A549 (cell line): Measurements from ENCODE around the gene TTC12. TPM values are rescaled to one million over a fixed set of nuclear protein-coding genes. Genes with fewer than 3 reads are reported as not detected.

Experiments
- ATAC-seq, 2 experiments: fragments of 200-7000 bp in 1 of 2; fragments of >200 bp in 1 of 2; cut with Nextera tagmentation in 1 of 2; cut with Tn5 transposase in 1 of 2; 3 replicates each; pipeline versions ENCODE4 v1.8.0 to v1.9.1; 2018 to 2020; ENCODE audit warnings: mild to moderate bottlenecking in 1 of 2, moderate library complexity in 1 of 2
- CTCF ChIA-PET: fragments of 300-600 bp; sonication (Branson Sonifier 250); formaldehyde crosslinking; extraction: SDS; loops from one replicate; lab custom pipeline; 2021; ENCODE audit warnings: antibody characterized with exemption, inconsistent platforms; lab: Yijun Ruan, JAX
- POLR2A ChIA-PET: fragments of 350-600 bp; formaldehyde crosslinking; extraction: SDS; loops from one replicate; lab custom pipeline; 2021; ENCODE audit warnings: antibody characterized with exemption, inconsistent platforms; lab: Yijun Ruan, JAX
- DNase-seq, 2 experiments: peaks; one replicate each; pipeline versions ENCODE4 v3.0.0 to v3.0.0-alpha.2; 2011 to 2016; ENCODE audit warnings: low read depth in 1 of 2, low spot score in 1 of 2
- FAIRE-seq: peaks from 2 replicates; lab custom pipeline; 2011; peaks lifted over from hg19 to GRCh38; lab: Jason Lieb, UNC
- H3K27ac ChIP-seq, 2 experiments: fragments of >200 bp; sonication (Bioruptor Twin); formaldehyde crosslinking; 3 replicates each; pipeline ENCODE4 v1.5.1; 2016 to 2017
- H3K4me1 ChIP-seq: fragments of >200 bp; sonication (Bioruptor Twin); formaldehyde crosslinking; 3 replicates; pipeline ENCODE4 v1.6.1; 2016
- H3K4me2 ChIP-seq: fragments of >200 bp; sonication (Bioruptor Twin); formaldehyde crosslinking; 3 replicates; pipeline ENCODE4 v1.6.1; 2016
- H3K4me3 ChIP-seq: fragments of >200 bp; sonication (Bioruptor Twin); formaldehyde crosslinking; 3 replicates; pipeline ENCODE4 v1.5.1; 2016
- H3K9me3 ChIP-seq: fragments of >200 bp; sonication (Bioruptor Twin); formaldehyde crosslinking; 3 replicates; pipeline ENCODE4 v1.6.1; 2016
- BHLHE40 ChIP-seq: IDR thresholded peaks from 2 replicates; pipeline ENCODE4 v1.6.1; 2012; ENCODE audit warnings: low read depth, low read length, inconsistent platforms
- CBX2 ChIP-seq: fragments of 200-600 bp; sonication (generic); IDR thresholded peaks from 2 replicates; pipeline ENCODE4 v1.6.1; 2016; ENCODE audit warnings: low read depth, mild to moderate bottlenecking, borderline replicate concordance
- CBX8 ChIP-seq: fragments of 200-600 bp; sonication (generic); IDR thresholded peaks from 2 replicates; pipeline ENCODE4 v1.6.1; 2016
- CEBPB ChIP-seq, 2 experiments: fragments of >200 bp in 1 of 2; sonication (Bioruptor Twin) in 1 of 2; formaldehyde crosslinking in 1 of 2; IDR thresholded peaks; 2 replicates each; pipeline ENCODE4 v1.6.1; 2012 to 2016
- EP300 ChIP-seq, 2 experiments: fragments of >200 bp; sonication (Bioruptor Twin); formaldehyde crosslinking; IDR thresholded peaks; 2 replicates in 1 of 2; 3 replicates in 1 of 2; pipeline ENCODE4 v1.6.1; 2016 to 2017
- GATA3 ChIP-seq: IDR thresholded peaks from 2 replicates; pipeline ENCODE4 v1.6.1; 2012; ENCODE audit warnings: borderline replicate concordance
- HDAC2 ChIP-seq: fragments of 200-600 bp; sonication (generic); IDR thresholded peaks from 2 replicates; pipeline ENCODE4 v1.6.1; 2016
- HOXB13 ChIP-seq: fragments of 250-450 bp; sonication (Bioruptor Pico); IDR thresholded peaks from 2 replicates; pipeline ENCODE4 v1.5.0; 2020; ENCODE audit warnings: low read depth, mild to moderate bottlenecking, moderate library complexity
- HOXB5 ChIP-seq: fragments of 250-450 bp; sonication (Bioruptor Pico); IDR thresholded peaks from 2 replicates; pipeline ENCODE4 v1.5.0; 2020; ENCODE audit warnings: mild to moderate bottlenecking, moderate library complexity
- MYC ChIP-seq: IDR thresholded peaks from 2 replicates; pipeline ENCODE4 v1.6.1; 2012; ENCODE audit warnings: mild to moderate bottlenecking, inconsistent platforms, low read length, improper control_type of control experiment, borderline replicate concordance
- NFE2L2 ChIP-seq: fragments of 150-350 bp; conservative IDR thresholded peaks from 2 replicates; pipeline ENCODE4 v1.6.1; 2014; ENCODE audit warnings: low read length
- NR3C1 ChIP-seq: fragments of >200 bp; sonication (Bioruptor Twin); formaldehyde crosslinking; IDR thresholded peaks from 3 replicates; pipeline ENCODE4 v1.6.1; 2017
- POLR2A ChIP-seq: IDR thresholded peaks from 2 replicates; pipeline ENCODE4 v1.6.1; 2012; ENCODE audit warnings: mild to moderate bottlenecking, low read length
- POLR2AphosphoS2 ChIP-seq: conservative IDR thresholded peaks from 2 replicates; pipeline ENCODE4 v1.6.1; 2012; ENCODE audit warnings: low read length, improper control_type of control experiment, inconsistent platforms
- RARB ChIP-seq: fragments of 250-450 bp; sonication (Bioruptor Pico); IDR thresholded peaks from 2 replicates; pipeline ENCODE4 v1.8.0; 2021; ENCODE audit warnings: mild to moderate bottlenecking, moderate library complexity
- RCOR1 ChIP-seq: fragments of 150-350 bp; IDR thresholded peaks from 2 replicates; pipeline ENCODE4 v1.6.1; 2014; ENCODE audit warnings: antibody characterized with exemption, low read length, low read depth
- RFX5 ChIP-seq: fragments of 450-650 bp; IDR thresholded peaks from 2 replicates; pipeline ENCODE4 v1.7.1; 2014; ENCODE audit warnings: antibody characterized with exemption, mild to moderate bottlenecking, moderate library complexity
- SMC3 ChIP-seq: fragments of >200 bp; sonication (Bioruptor Twin); formaldehyde crosslinking; IDR thresholded peaks from 3 replicates; pipeline ENCODE4 v1.6.1; 2018; ENCODE audit warnings: inconsistent platforms
- SREBF2 ChIP-seq: fragments of 450-650 bp; IDR thresholded peaks from 2 replicates; pipeline ENCODE4 v1.6.1; 2014; ENCODE audit warnings: mild to moderate bottlenecking, moderate library complexity
- ZC3H11A ChIP-seq: fragments of 450-650 bp; IDR thresholded peaks from 2 replicates; pipeline ENCODE4 v1.6.1; 2014; ENCODE audit warnings: antibody characterized with exemption, mild to moderate bottlenecking
- ZFP36 ChIP-seq: fragments of 450-650 bp; IDR thresholded peaks from 2 replicates; pipeline ENCODE4 v1.6.1; 2014; ENCODE audit warnings: borderline replicate concordance; ENCODE audit not compliant: partially characterized antibody
- WGBS: methylation state at CpG from one replicate; pipeline ENCODE4 v1.1.6; 2017; ENCODE audit errors: missing lambda C conversion rate; 5-methylcytosine and 5-hydroxymethylcytosine counted together
- polyA plus RNA-seq, 4 experiments: library from polyadenylated mRNA; depleted of rRNA in 3 of 4; stranded (reverse); fragments of >200 nt; fragmentation: RNase III in 1 of 4; extraction: RNeasy Plus Mini Kit Qiagen cat#74134 plus additional on column Dnase treatment in 1 of 4; gene quantifications; 2 replicates in 3 of 4; 3 replicates in 1 of 4; pipeline ENCODE4 v1.2.3, GENCODE V29; 2011 to 2017
- TF ChIP-seq, protein P1 (sequence below): fragments of >200 bp; sonication (Bioruptor Twin); formaldehyde crosslinking; IDR thresholded peaks from 2 replicates; pipeline ENCODE4 v1.6.1; 2016
- TF ChIP-seq, protein P2 (sequence below): IDR thresholded peaks from 2 replicates; pipeline ENCODE4 v1.6.1; 2012; ENCODE audit warnings: low read depth, borderline replicate concordance
- TF ChIP-seq, protein P3 (sequence below): fragments of 150-350 bp; IDR thresholded peaks from 2 replicates; pipeline ENCODE4 v1.6.1; 2014; ENCODE audit warnings: low read depth, mild to moderate bottlenecking, low read length
- TF ChIP-seq, protein P4 (sequence below): fragments of 250-450 bp; sonication (Bioruptor Pico); IDR thresholded peaks from 2 replicates; pipeline ENCODE4 v1.5.0; 2020; ENCODE audit warnings: low read depth, mild to moderate bottlenecking, moderate library complexity
- TF ChIP-seq, protein P5 (sequence below): fragments of 250-450 bp; sonication (Bioruptor Pico); IDR thresholded peaks from 2 replicates; pipeline ENCODE4 v1.5.0; 2021; ENCODE audit warnings: mild to moderate bottlenecking, moderate library complexity, borderline replicate concordance

Gene TTC12
- polyA plus RNA-seq, 2 of the 4 experiments (the other 2 are of a cell fraction) = 5.9 to 13.5 TPM

DNA sequence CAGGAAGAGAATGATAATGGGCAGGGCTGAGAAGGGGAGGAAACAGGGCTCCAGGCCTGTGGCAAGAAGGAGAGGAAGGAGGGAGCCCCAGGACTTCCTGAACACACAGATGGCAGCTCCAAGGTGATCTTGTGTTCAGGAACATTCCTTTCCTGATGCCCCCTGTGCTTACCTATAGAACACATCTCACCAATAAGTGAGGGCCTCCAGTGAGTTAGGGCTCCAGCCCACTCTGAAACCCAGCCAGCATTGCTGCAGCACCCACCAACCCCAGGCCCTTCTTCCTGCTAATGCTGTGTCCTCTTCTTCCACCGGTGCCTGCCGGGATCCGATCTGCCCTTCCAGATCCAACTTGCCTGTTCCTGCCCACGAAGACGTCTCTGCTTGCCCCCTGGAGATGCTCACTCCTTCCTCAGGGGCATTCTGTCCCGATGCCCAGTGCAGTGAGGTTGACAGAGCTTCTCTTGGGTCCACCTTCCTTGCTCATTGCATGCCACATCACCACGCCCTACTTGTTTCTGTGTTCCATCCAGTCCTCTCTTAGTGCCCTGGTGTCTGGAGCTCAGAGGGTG lies 90.6 kb downstream of the TTC12 start:
- POLR2A ChIA-PET = no interaction called here
- H3K4me3 ChIP-seq = no peak overlapping the region
- no peak for ATAC-seq
- no peak for DNase-seq
- H3K27ac ChIP-seq = no peak overlapping the region
- WGBS = 31% methylated on average over 7 of the region's 7 CpGs
- TF ChIP-seq SMC3 = no peak
- TF ChIP-seq NFE2L2 = no peak
- no peak for TF ChIP-seq GATA3
- TF ChIP-seq POLR2AphosphoS2 = no peak
- TF ChIP-seq RFX5 = no peak
- no peak for TF ChIP-seq EP300 (IDR thresholded peaks at IDR 0.05)
- no peak for TF ChIP-seq RARB (CRISPR knock-in tag)
- no peak for TF ChIP-seq HOXB5 (CRISPR knock-in tag)
- TF ChIP-seq CEBPB (IDR thresholded peaks at IDR 0.05) = no peak
- TF ChIP-seq, protein P1, sequence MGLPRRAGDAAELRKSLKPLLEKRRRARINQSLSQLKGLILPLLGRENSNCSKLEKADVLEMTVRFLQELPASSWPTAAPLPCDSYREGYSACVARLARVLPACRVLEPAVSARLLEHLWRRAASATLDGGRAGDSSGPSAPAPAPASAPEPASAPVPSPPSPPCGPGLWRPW = no peak
- TF ChIP-seq NR3C1 = no peak
- TF ChIP-seq, protein P2, sequence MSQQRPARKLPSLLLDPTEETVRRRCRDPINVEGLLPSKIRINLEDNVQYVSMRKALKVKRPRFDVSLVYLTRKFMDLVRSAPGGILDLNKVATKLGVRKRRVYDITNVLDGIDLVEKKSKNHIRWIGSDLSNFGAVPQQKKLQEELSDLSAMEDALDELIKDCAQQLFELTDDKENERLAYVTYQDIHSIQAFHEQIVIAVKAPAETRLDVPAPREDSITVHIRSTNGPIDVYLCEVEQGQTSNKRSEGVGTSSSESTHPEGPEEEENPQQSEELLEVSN = no peak
- TF ChIP-seq SREBF2 = no peak
- TF ChIP-seq, protein P3, sequence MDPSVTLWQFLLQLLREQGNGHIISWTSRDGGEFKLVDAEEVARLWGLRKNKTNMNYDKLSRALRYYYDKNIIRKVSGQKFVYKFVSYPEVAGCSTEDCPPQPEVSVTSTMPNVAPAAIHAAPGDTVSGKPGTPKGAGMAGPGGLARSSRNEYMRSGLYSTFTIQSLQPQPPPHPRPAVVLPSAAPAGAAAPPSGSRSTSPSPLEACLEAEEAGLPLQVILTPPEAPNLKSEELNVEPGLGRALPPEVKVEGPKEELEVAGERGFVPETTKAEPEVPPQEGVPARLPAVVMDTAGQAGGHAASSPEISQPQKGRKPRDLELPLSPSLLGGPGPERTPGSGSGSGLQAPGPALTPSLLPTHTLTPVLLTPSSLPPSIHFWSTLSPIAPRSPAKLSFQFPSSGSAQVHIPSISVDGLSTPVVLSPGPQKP = no peak
- TF ChIP-seq, all 56 proteins: peak for 0
- FAIRE-seq = no peak
- H3K4me2 ChIP-seq = no peak overlapping the region
- H3K9me3 ChIP-seq = no peaks in the 10 kb centered on the region
- no peaks in the 10 kb centered on the region for H3K4me1 ChIP-seq
- CTCF ChIA-PET = no interaction called here

DNA sequence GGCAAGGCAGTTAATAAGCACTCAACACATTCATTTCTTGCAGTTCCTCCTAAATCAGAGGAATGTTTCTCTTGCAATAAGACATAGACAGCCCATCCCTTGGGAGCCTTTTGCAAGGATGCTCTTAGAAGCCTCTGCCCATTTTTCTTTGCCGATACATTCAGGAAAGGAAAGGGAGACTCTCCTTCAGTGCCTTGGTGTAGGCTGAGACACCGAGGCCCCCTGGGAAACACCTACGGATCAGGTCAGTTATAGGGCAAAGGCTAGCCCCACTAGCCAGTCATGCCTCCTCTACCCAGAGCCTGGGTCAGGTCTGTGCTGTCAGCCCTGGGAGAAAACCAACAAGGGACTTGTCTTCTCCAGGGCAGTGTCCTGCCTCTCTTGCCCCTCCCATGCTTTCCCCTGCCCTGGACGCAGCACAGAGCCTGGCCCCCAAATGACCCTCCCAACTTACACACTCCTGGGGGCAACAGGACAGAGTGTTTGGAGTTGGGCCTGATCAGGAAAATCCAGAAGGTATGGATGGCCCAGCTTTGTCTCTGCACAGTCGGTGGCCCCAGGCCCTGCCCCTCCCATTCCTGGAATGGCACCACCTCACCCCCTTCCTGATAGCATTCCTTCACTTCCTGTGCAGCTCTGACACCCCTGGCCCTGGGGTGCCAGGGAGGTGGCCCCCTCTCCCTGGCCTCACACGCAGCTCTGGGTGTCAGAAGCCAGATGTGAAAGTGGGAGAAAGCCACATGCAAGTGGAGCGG lies 91.5 kb downstream of the TTC12 start:
- no peak overlapping the region for H3K4me2 ChIP-seq
- ChIA-PET POLR2A (no interaction called here), CTCF (no interaction called here)
- H3K4me1 ChIP-seq = no peaks in the 10 kb centered on the region
- H3K27ac ChIP-seq = no peak overlapping the region
- DNase-seq (no peak), FAIRE-seq (no peak), ATAC-seq (no peak)
- H3K9me3 ChIP-seq = no peaks in the 10 kb centered on the region
- H3K4me3 ChIP-seq = no peak overlapping the region
- no peak for TF ChIP-seq CBX2
- no peak for TF ChIP-seq RFX5
- no peak for TF ChIP-seq POLR2AphosphoS2
- no peak for TF ChIP-seq MYC
- TF ChIP-seq POLR2A = no peak
- TF ChIP-seq HOXB13 (CRISPR knock-in tag) = no peak
- TF ChIP-seq, protein P4, sequence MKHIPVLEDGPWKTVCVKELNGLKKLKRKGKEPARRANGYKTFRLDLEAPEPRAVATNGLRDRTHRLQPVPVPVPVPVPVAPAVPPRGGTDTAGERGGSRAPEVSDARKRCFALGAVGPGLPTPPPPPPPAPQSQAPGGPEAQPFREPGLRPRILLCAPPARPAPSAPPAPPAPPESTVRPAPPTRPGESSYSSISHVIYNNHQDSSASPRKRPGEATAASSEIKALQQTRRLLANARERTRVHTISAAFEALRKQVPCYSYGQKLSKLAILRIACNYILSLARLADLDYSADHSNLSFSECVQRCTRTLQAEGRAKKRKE (CRISPR knock-in tag) = no peak
- TF ChIP-seq, protein P2 = no peak
- TF ChIP-seq NR3C1 = no peak
- no peak for TF ChIP-seq CEBPB (IDR thresholded peaks at IDR 0.05)
- TF ChIP-seq HDAC2 = no peak
- no peak for TF ChIP-seq HOXB5 (CRISPR knock-in tag)
- TF ChIP-seq, protein P1 = no peak
- TF ChIP-seq, protein P5, sequence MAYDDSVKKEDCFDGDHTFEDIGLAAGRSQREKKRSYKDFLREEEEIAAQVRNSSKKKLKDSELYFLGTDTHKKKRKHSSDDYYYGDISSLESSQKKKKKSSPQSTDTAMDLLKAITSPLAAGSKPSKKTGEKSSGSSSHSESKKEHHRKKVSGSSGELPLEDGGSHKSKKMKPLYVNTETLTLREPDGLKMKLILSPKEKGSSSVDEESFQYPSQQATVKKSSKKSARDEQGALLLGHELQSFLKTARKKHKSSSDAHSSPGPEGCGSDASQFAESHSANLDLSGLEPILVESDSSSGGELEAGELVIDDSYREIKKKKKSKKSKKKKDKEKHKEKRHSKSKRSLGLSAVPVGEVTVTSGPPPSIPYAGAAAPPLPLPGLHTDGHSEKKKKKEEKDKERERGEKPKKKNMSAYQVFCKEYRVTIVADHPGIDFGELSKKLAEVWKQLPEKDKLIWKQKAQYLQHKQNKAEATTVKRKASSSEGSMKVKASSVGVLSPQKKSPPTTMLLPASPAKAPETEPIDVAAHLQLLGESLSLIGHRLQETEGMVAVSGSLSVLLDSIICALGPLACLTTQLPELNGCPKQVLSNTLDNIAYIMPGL (CRISPR knock-in tag) = no peak
- no peak for TF ChIP-seq CBX8
- no peak for TF ChIP-seq ZC3H11A
- TF ChIP-seq RARB (CRISPR knock-in tag) = no peak
- no peak for TF ChIP-seq BHLHE40
- TF ChIP-seq RCOR1 = no peak
- no peak for TF ChIP-seq ZFP36
- WGBS = 45% methylated on average over 4 of the region's 7 CpGs
